HG03175 (cell line): ENCODE measurements around the gene RUFY1.
"Not testable (repeated sequence)": the region's sequence is repeated elsewhere in the genome, so short reads cannot be mapped to it uniquely, and the experiment has no call there.

ENCODE experiments used
- ATAC-seq: cut with Tn5 transposase; IDR thresholded peaks from one replicate; pipeline ENCODE4 v1.9.1; 2021; ENCODE audit warnings: mild to moderate bottlenecking, moderate library complexity; ENCODE audit not compliant: unreplicated experiment

The RUFY1 gene

GRCh38 chr5:179620703-179621350 is 70.5 kb downstream of the RUFY1 start:
- no peak for ATAC-seq

GRCh38 chr5:179621551-179622214 is 71.3 kb downstream of the RUFY1 start:
- ATAC-seq, result no peak

GRCh38 chr5:179623003-179623905 is 72.9 kb downstream of the RUFY1 start, which contains the start of gene HNRNPH1:
TSS of gene HNRNPH1 (minus strand) at chr5:179623671. CDS start at chr5:179623133, 538 bp downstream.
- peak; percentile 66 for ATAC-seq

- peak; percentile 6 for ATAC-seq
These were observed 73.8 kb downstream of the RUFY1 start for GRCh38 chr5:179623906-179624741.

GRCh38 chr5:179624841-179625271 is 74.5 kb downstream of the RUFY1 start:
- ATAC-seq, result no peak

- peak; percentile 64 for ATAC-seq
These were observed 83.4 kb downstream of the RUFY1 start for GRCh38 chr5:179633501-179634369.

GRCh38 chr5:179634370-179635172 is 84.2 kb downstream of the RUFY1 start:
- ATAC-seq, result peak; percentile 86

GRCh38 chr5:179639296-179639695 is 88.9 kb downstream of the RUFY1 start:
- ATAC-seq, result not testable (repeated sequence)

GRCh38 chr5:179641745-179642144 is 91.4 kb downstream of the RUFY1 start:
- not testable (repeated sequence) for ATAC-seq

- not testable (repeated sequence) for ATAC-seq
These were observed 92.3 kb downstream of the RUFY1 start for GRCh38 chr5:179642626-179643025.

- not testable (repeated sequence) for ATAC-seq
These were observed 93.0 kb downstream of the RUFY1 start for GRCh38 chr5:179643141-179643920.

- ATAC-seq, result not testable (repeated sequence)
These were observed 94.4 kb downstream of the RUFY1 start for GRCh38 chr5:179644766-179645165.

GRCh38 chr5:179648410-179648809 is 98.1 kb downstream of the RUFY1 start:
- ATAC-seq, result no peak

GRCh38 chr5:179649166-179649703 is 98.9 kb downstream of the RUFY1 start:
- not testable (repeated sequence) for ATAC-seq

GRCh38 chr5:179650245-179650644 is 99.9 kb downstream of the RUFY1 start:
- ATAC-seq, result not testable (repeated sequence)

- ATAC-seq, result not testable (repeated sequence)
These were observed 102.8 kb downstream of the RUFY1 start for GRCh38 chr5:179653135-179653534.
